ENCODE data around the gene RAPGEF3.

DNA sequence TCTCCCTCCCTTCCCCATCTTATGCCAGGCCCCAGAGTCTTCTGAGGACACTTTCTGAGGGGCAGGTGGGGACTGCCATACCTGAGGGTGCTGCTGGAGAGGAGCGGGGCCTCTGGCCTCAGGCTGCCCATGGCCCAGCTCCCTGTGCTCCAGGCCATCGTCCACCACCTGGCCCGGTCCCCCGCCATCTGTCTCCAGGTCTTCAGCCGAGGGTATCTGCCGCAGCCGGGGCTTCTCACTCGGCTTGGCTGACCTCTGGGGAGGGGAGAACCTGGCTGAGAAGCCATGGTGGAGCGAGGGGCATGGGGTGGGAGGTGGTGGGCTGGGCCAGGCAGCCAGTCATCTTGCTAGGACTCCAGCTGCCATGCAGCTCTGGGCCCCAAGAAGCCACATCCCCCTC is 36.0 kb upstream of the RAPGEF3 start:
- TF ChIP-seq, protein P1, sequence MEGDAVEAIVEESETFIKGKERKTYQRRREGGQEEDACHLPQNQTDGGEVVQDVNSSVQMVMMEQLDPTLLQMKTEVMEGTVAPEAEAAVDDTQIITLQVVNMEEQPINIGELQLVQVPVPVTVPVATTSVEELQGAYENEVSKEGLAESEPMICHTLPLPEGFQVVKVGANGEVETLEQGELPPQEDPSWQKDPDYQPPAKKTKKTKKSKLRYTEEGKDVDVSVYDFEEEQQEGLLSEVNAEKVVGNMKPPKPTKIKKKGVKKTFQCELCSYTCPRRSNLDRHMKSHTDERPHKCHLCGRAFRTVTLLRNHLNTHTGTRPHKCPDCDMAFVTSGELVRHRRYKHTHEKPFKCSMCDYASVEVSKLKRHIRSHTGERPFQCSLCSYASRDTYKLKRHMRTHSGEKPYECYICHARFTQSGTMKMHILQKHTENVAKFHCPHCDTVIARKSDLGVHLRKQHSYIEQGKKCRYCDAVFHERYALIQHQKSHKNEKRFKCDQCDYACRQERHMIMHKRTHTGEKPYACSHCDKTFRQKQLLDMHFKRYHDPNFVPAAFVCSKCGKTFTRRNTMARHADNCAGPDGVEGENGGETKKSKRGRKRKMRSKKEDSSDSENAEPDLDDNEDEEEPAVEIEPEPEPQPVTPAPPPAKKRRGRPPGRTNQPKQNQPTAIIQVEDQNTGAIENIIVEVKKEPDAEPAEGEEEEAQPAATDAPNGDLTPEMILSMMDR (IDR thresholded peaks at IDR 0.05; ENCODE audit: borderline replicate concordance, extremely low read depth, low read length, poor library complexity, severe bottlenecking) = no peak
- no peak for TF ChIP-seq EZH2 (IDR thresholded peaks at IDR 0.05; ENCODE audit: borderline replicate concordance, low read depth, low read length, severe bottlenecking)
